Measurements from ENCODE around the gene CARD11. TPM values are rescaled to one million over a fixed set of nuclear protein-coding genes. Genes with fewer than 3 reads are reported as not detected.

The CARD11 gene
- total and polyA plus RNA-seq, 2 experiments from 2014 or later: 17.7 to 29.0 TPM

- Histone ChIP-seq H3K4me1 (ENCODE audit: insufficient read depth) (no peaks in the 10 kb centered on the region), H3K36me3 (ENCODE audit: insufficient read depth) (no peaks in the 10 kb centered on the region), H3K27me3 (ENCODE audit: insufficient read depth) (no peaks in the 10 kb centered on the region), H3K4me3 (no peak overlapping the region), H3F3A (replicated peaks; ENCODE audit: low read depth) (no peaks in the 10 kb centered on the region), H2AFZ (0 out of 2 replicates have a peak overlapping the region, but pooled peaks have one; percentile 47), H3K9me2 (ENCODE audit: insufficient read depth) (no peaks in the 10 kb centered on the region), H4K20me1 (replicated peaks; ENCODE audit: insufficient read depth) (no peaks in the 10 kb centered on the region), H3K79me2 (replicated peaks; ENCODE audit: insufficient read depth) (no peaks in the 10 kb centered on the region), H3K27ac (ENCODE audit: low read depth) (no peak overlapping the region), H3K4me2 (no peak overlapping the region)
- H3K27me3 Mint-ChIP-seq (ENCODE audit: insufficient read depth, low read depth, poor library complexity): peaks cover 3% of the 10 kb centered on the region
- no peak overlapping the region for H3K27ac Mint-ChIP-seq
- H3K36me3 Mint-ChIP-seq (ENCODE audit: low read depth): no peaks in the 10 kb centered on the region
- no peaks in the 10 kb centered on the region for H3K9me3 Mint-ChIP-seq
- DNase-seq (ENCODE audit: low spot score): no peak
- H3K4me1 Mint-ChIP-seq: peaks cover 14% of the 10 kb centered on the region
- no peak overlapping the region for H3K4me3 Mint-ChIP-seq
- no peak for ATAC-seq
- TF ChIP-seq CTCF (conservative IDR thresholded peaks at IDR 0.05; ENCODE audit: low read depth in 2 of 2): no peak
- no peak for TF ChIP-seq NANOG (IDR thresholded peaks at IDR 0.05; ENCODE audit: borderline replicate concordance)
- TF ChIP-seq REST (IDR thresholded peaks at IDR 0.05; ENCODE audit: unreplicated experiment): no peak
- TF ChIP-seq ZNF114 (CRISPR knock-in tag; IDR thresholded peaks at IDR 0.05): no peak
- no peak for TF ChIP-seq CREB1 (CRISPR knock-in tag; IDR thresholded peaks at IDR 0.05; ENCODE audit: low read depth)
- no peak for TF ChIP-seq ZNF462 (CRISPR knock-in tag; IDR thresholded peaks at IDR 0.05)
- TF ChIP-seq EZH2 (IDR thresholded peaks at IDR 0.05; ENCODE audit: low read depth, unreplicated experiment): no peak
- no peak for TF ChIP-seq ETS1 (IDR thresholded peaks at IDR 0.05)
- no peak for TF ChIP-seq STAT1 (IDR thresholded peaks at IDR 0.05; ENCODE audit: unreplicated experiment)
- no peak for TF ChIP-seq EZH2phosphoT487 (IDR thresholded peaks at IDR 0.05; ENCODE audit: unreplicated experiment)
- no peak for TF ChIP-seq POLR2AphosphoS5 (IDR thresholded peaks at IDR 0.05; ENCODE audit: low read depth)
- TF ChIP-seq JUNB (IDR thresholded peaks at IDR 0.05; ENCODE audit: unreplicated experiment): no peak
- TF ChIP-seq ZNF331 (CRISPR knock-in tag; IDR thresholded peaks at IDR 0.05; ENCODE audit: low read depth): no peak
Measured at GRCh38 chr7:2887816-2888215, 155.9 kb downstream of the CARD11 start.
